H9 (cell line): ENCODE results near the gene MOV10. TPM values are rescaled to one million over a fixed set of nuclear protein-coding genes. Genes with fewer than 3 reads are reported as not detected.

Experiments used
- DNase-seq: peaks from one replicate; pipeline ENCODE4 v3.0.0-alpha.2; 2017
- H2AFZ ChIP-seq: one replicate; pipeline ENCODE4 v1.6.1; 2013; ENCODE audit warnings: mild to moderate bottlenecking, low read length, control low read depth, moderate library complexity
- H2AK5ac ChIP-seq: 2 replicates; pipeline ENCODE4 v1.6.1; 2013; ENCODE audit warnings: low read length, control low read depth, mixed read lengths; ENCODE audit not compliant: insufficient read length
- H2BK120ac ChIP-seq: one replicate; pipeline ENCODE4 v1.6.1; 2013; ENCODE audit warnings: low read depth, mild to moderate bottlenecking, low read length, control low read depth, inconsistent platforms; ENCODE audit not compliant: poor library complexity, severe bottlenecking
- H2BK12ac ChIP-seq: 2 replicates; pipeline ENCODE4 v1.6.1; 2013; ENCODE audit warnings: low read length, control low read depth, mixed read lengths, low read depth; ENCODE audit not compliant: insufficient read length
- H2BK15ac ChIP-seq: 2 replicates; pipeline ENCODE4 v1.6.1; 2013; ENCODE audit warnings: low read depth, low read length, control low read depth
- H2BK20ac ChIP-seq: one replicate; pipeline ENCODE4 v1.6.1; 2013; ENCODE audit warnings: low read depth, mild to moderate bottlenecking, low read length, control low read depth, inconsistent platforms; ENCODE audit not compliant: poor library complexity, severe bottlenecking
- H2BK5ac ChIP-seq: 2 replicates; pipeline ENCODE4 v1.6.1; 2013; ENCODE audit warnings: low read length, control low read depth, mixed read lengths; ENCODE audit not compliant: insufficient read length
- H3K14ac ChIP-seq: 2 replicates; pipeline ENCODE4 v1.6.1; 2013; ENCODE audit warnings: low read length, control low read depth; ENCODE audit not compliant: insufficient read depth
- H3K18ac ChIP-seq: 2 replicates; pipeline ENCODE4 v1.6.1; 2013; ENCODE audit warnings: low read depth, mild to moderate bottlenecking, mixed read lengths, low read length, control low read depth; ENCODE audit not compliant: insufficient read length
- H3K23ac ChIP-seq: 2 replicates; pipeline ENCODE4 v1.6.1; 2013; ENCODE audit warnings: low read length, control low read depth, mixed read lengths, low read depth; ENCODE audit not compliant: insufficient read length
- H3K23me2 ChIP-seq: 2 replicates; pipeline ENCODE4 v1.6.1; 2013; ENCODE audit warnings: low read depth, mild to moderate bottlenecking, mixed read lengths, low read length, control low read depth; ENCODE audit not compliant: insufficient read length, poor library complexity, severe bottlenecking
- H3K27ac ChIP-seq: 2 replicates; pipeline ENCODE4 v1.5.1; 2013; ENCODE audit warnings: low read length, control low read depth, mixed read lengths, low read depth; ENCODE audit not compliant: insufficient read length
- H3K27me3 ChIP-seq: 2 replicates; pipeline ENCODE4 v1.6.1; 2013; ENCODE audit warnings: low read length, control low read depth, inconsistent platforms; ENCODE audit not compliant: insufficient read depth
- H3K4ac ChIP-seq: 2 replicates; pipeline ENCODE4 v1.6.1; 2013; ENCODE audit warnings: low read depth, mild to moderate bottlenecking, control low read depth, inconsistent platforms, low read length, moderate library complexity
- H3K4me1 ChIP-seq: 2 replicates; pipeline ENCODE4 v1.6.1; 2013; ENCODE audit warnings: low read length, control low read depth, inconsistent platforms; ENCODE audit not compliant: insufficient read depth
- H3K4me2 ChIP-seq: 2 replicates; pipeline ENCODE4 v1.6.1; 2013; ENCODE audit warnings: low read length, control low read depth, mixed read lengths; ENCODE audit not compliant: insufficient read length, insufficient read depth
- H3K56ac ChIP-seq: 2 replicates; pipeline ENCODE4 v1.6.1; 2013; ENCODE audit warnings: low read depth, mild to moderate bottlenecking, mixed read lengths, low read length, control low read depth; ENCODE audit not compliant: insufficient read length
- H3K79me1 ChIP-seq: 2 replicates; pipeline ENCODE4 v1.6.1; 2013; ENCODE audit warnings: low read depth, mild to moderate bottlenecking, moderate library complexity, low read length, control low read depth, inconsistent platforms; ENCODE audit not compliant: insufficient read depth, poor library complexity, severe bottlenecking
- H3K79me2 ChIP-seq: 2 replicates; pipeline ENCODE4 v1.6.1; 2013; ENCODE audit warnings: low read length, control low read depth, inconsistent platforms; ENCODE audit not compliant: insufficient read depth
- H3K9ac ChIP-seq: 2 replicates; pipeline ENCODE4 v1.6.1; 2013; ENCODE audit warnings: low read length, control low read depth, mixed read lengths; ENCODE audit not compliant: insufficient read length; ENCODE audit errors: extremely low read depth
- H3K9me3 ChIP-seq: one replicate; pipeline ENCODE4 v1.6.1; 2013; ENCODE audit warnings: low read depth, low read length, inconsistent platforms; ENCODE audit not compliant: control insufficient read depth
- H3T11ph ChIP-seq: one replicate; pipeline ENCODE4 v1.6.1; 2013; ENCODE audit warnings: mild to moderate bottlenecking, low read length, control low read depth, inconsistent platforms
- H4K20me1 ChIP-seq: one replicate; pipeline ENCODE4 v1.6.1; 2013; ENCODE audit not compliant: control insufficient read depth, insufficient read length, insufficient read depth
- H4K5ac ChIP-seq: 2 replicates; pipeline ENCODE4 v1.6.1; 2013; ENCODE audit warnings: low read depth, mild to moderate bottlenecking, mixed read lengths, low read length, control low read depth; ENCODE audit not compliant: insufficient read length
- H4K8ac ChIP-seq: replicated peaks from 2 replicates; pipeline ENCODE4 v1.6.1; 2013; ENCODE audit warnings: low read length, control low read depth, mixed read lengths, low read depth; ENCODE audit not compliant: insufficient read length
- H4K91ac ChIP-seq: 2 replicates; pipeline ENCODE4 v1.6.1; 2013; ENCODE audit warnings: low read depth, mild to moderate bottlenecking, moderate library complexity, mixed read lengths, low read length, control low read depth; ENCODE audit not compliant: insufficient read length
- H3K27ac Mint-ChIP-seq, 3 experiments: 2 replicates in 2 of 3; 3 replicates in 1 of 3; pipeline ENCODE4 v1.8.0; 2020 to 2021; ENCODE audit warnings: mixed read lengths in 3 of 3, mild to moderate bottlenecking in 1 of 3, moderate library complexity in 1 of 3
- H3K27me3 Mint-ChIP-seq: 2 replicates; pipeline ENCODE4 v1.8.0; 2021; ENCODE audit warnings: low read depth, mild to moderate bottlenecking, moderate library complexity, mixed read lengths
- H3K36me3 Mint-ChIP-seq, 3 experiments: 2 replicates in 2 of 3; 3 replicates in 1 of 3; pipeline ENCODE4 v1.8.0; 2020 to 2021; ENCODE audit warnings: low read depth in 3 of 3, mixed read lengths in 3 of 3; ENCODE audit not compliant: insufficient read depth in 1 of 3
- H3K4me1 Mint-ChIP-seq, 2 experiments: 2 replicates each; pipeline ENCODE4 v1.8.0; 2020; ENCODE audit warnings: mixed read lengths in 2 of 2
- H3K4me3 Mint-ChIP-seq, 2 experiments: 2 replicates in 1 of 2; 3 replicates in 1 of 2; pipeline ENCODE4 v1.8.0; 2020 to 2021; ENCODE audit warnings: mild to moderate bottlenecking in 2 of 2, mixed read lengths in 2 of 2, moderate library complexity in 1 of 2
- H3K9me3 Mint-ChIP-seq, 2 experiments: 2 replicates in 1 of 2; 3 replicates in 1 of 2; pipeline ENCODE4 v1.8.0; 2020; ENCODE audit warnings: mild to moderate bottlenecking in 2 of 2, mixed read lengths in 2 of 2, moderate library complexity in 1 of 2
- WGBS: extraction: QIAGEN DNeasy Blood & Tissue Kit; methylation state at CpG from one replicate; pipeline ENCODE4 v1.1.7; 2013; ENCODE audit warnings: missing lambda C conversion rate, low lambda C conversion rate, mixed read lengths; ENCODE audit not compliant: insufficient read length; ENCODE audit errors: extremely low coverage; 5-methylcytosine and 5-hydroxymethylcytosine counted together
- total RNA-seq: library from RNA; stranded (reverse); gene quantifications from 2 replicates; pipeline ENCODE4 v1.2.1, GENCODE V29; 2021
- TF ChIP-seq, protein P1 (sequence below): fragments of 200-600 bp; sonication (generic); conservative IDR thresholded peaks from 3 replicates; pipeline ENCODE4 v1.8.0; 2021; ENCODE audit warnings: antibody characterized with exemption, mild to moderate bottlenecking

MOV10 gene
- total RNA-seq, 1 experiment from 2014 or later = 77.8 TPM

- DNase-seq = no peak
- no peaks in the 10 kb centered on the region for H3K23me2 ChIP-seq
- TF ChIP-seq, protein P1, sequence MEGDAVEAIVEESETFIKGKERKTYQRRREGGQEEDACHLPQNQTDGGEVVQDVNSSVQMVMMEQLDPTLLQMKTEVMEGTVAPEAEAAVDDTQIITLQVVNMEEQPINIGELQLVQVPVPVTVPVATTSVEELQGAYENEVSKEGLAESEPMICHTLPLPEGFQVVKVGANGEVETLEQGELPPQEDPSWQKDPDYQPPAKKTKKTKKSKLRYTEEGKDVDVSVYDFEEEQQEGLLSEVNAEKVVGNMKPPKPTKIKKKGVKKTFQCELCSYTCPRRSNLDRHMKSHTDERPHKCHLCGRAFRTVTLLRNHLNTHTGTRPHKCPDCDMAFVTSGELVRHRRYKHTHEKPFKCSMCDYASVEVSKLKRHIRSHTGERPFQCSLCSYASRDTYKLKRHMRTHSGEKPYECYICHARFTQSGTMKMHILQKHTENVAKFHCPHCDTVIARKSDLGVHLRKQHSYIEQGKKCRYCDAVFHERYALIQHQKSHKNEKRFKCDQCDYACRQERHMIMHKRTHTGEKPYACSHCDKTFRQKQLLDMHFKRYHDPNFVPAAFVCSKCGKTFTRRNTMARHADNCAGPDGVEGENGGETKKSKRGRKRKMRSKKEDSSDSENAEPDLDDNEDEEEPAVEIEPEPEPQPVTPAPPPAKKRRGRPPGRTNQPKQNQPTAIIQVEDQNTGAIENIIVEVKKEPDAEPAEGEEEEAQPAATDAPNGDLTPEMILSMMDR = no peak
- H3K79me2 ChIP-seq = no peaks in the 10 kb centered on the region; the same call in 1 of the 2 replicates
- no peak overlapping the region for H3T11ph ChIP-seq
- no peaks in the 10 kb centered on the region for H3K4me1 Mint-ChIP-seq
- H4K8ac ChIP-seq = no peak overlapping the region
- H3K4ac ChIP-seq = no peak overlapping the region
- H2AFZ ChIP-seq = no peak overlapping the region
- H3K14ac ChIP-seq = no peak overlapping the region
- no peaks in the 10 kb centered on the region for H3K9me3 ChIP-seq
- H3K56ac ChIP-seq = no peak overlapping the region
- H2BK20ac ChIP-seq = no peak overlapping the region
- H3K9ac ChIP-seq = no peak overlapping the region
- no peak overlapping the region for H2BK12ac ChIP-seq
- no peak overlapping the region for H2BK5ac ChIP-seq
- H4K91ac ChIP-seq = no peak overlapping the region
- no peak overlapping the region for H4K5ac ChIP-seq
- peaks cover 27 to 58% (median 49%) of the 10 kb centered on the region in 3 experiments; a peak in 6 of 7 replicates for H3K36me3 Mint-ChIP-seq
- no peak overlapping the region for H3K27ac ChIP-seq
- no peak overlapping the region for H3K18ac ChIP-seq
- H3K27me3 ChIP-seq = no peaks in the 10 kb centered on the region
- no peaks in the 10 kb centered on the region for H4K20me1 ChIP-seq
- no peak overlapping the region for H2BK15ac ChIP-seq
- no CpG with 5 or more reads among the region's 1 CpG for WGBS
- no peaks in the 10 kb centered on the region for H3K9me3 Mint-ChIP-seq
- no peaks in the 10 kb centered on the region for H3K79me1 ChIP-seq
- H3K27me3 Mint-ChIP-seq = no peaks in the 10 kb centered on the region
- H3K27ac Mint-ChIP-seq = no peak overlapping the region; a peak in 1 of 7 replicates
- no peaks in the 10 kb centered on the region for H3K4me1 ChIP-seq
- no peak overlapping the region for H3K4me2 ChIP-seq
- no peak overlapping the region for H2BK120ac ChIP-seq
- H3K4me3 Mint-ChIP-seq = no peak overlapping the region
- H2AK5ac ChIP-seq = no peak overlapping the region
- H3K23ac ChIP-seq = no peak overlapping the region
Observed at GRCh38 chr1:112651205-112651604, 23.3 kb upstream of the MOV10 start.
